ENCODE results near the gene VRK3. TPM values are rescaled to one million over a fixed set of nuclear protein-coding genes. Genes with fewer than 3 reads are reported as not detected.

Gene VRK3
- total and polyA plus RNA-seq, 2 donors (not counting 3 experiments of a cell fraction or from before 2014, with no cell fraction given), result 20.4 to 36.0 TPM

GRCh38 chr19:49988433-49988832, 36.7 kb downstream of the VRK3 start:
- POLR2A ChIA-PET, result interaction anchor here (1.1 kb wide), 1 partner anchor 11 kb away, joined by 13 read pairs; no protein-coding TSS in a partner anchor

GRCh38 chr19:49988007-49988406, 37.2 kb downstream of the VRK3 start:
- Histone ChIP-seq H3K4me2 (ENCODE audit: insufficient read depth, low read length) (no peak overlapping the region), H2AFZ (ENCODE audit: low read depth, low read length) (no peak overlapping the region), H3K9me1 (replicated peaks; ENCODE audit: control insufficient read depth, extremely low read depth, insufficient read depth, low read length) (no peaks in the 10 kb centered on the region), H3K4me1 (ENCODE audit: control insufficient read depth, extremely low read depth, insufficient read depth, low read length) (no peaks in the 10 kb centered on the region), H3K36me3 (ENCODE audit: control insufficient read depth in 2 of 2, extremely low read depth in 1 of 2, insufficient read depth in 2 of 2, low read length in 2 of 2) (peaks cover 0 to 10% of the 10 kb centered on the region in 2 experiments), H3K79me2 (ENCODE audit: control insufficient read depth, insufficient read depth, low read length) (no peaks in the 10 kb centered on the region), H3K4me3 (replicated peaks in 1 of 3; ENCODE audit: insufficient read depth in 1 of 3, low read depth in 1 of 3, low read length in 3 of 3) (no peak overlapping the region), H3K27me3 (ENCODE audit: control insufficient read depth in 2 of 2, insufficient read depth in 2 of 2, low read length in 2 of 2) (no peaks in the 10 kb centered on the region), H3K27ac (ENCODE audit: insufficient read depth, low read depth, low read length) (no peak overlapping the region), H4K20me1 (replicated peaks; ENCODE audit: control insufficient read depth, extremely low read depth, insufficient read depth, low read length) (no peaks in the 10 kb centered on the region), H3K9me3 (replicated peaks; ENCODE audit: control insufficient read depth, insufficient read depth, low read length) (no peaks in the 10 kb centered on the region), H3K9ac (replicated peaks; ENCODE audit: extremely low read depth, insufficient read depth, low read length) (no peak overlapping the region)
- ChIA-PET POLR2A (interaction anchor here (1.1 kb wide), 1 partner anchor 11 kb away, joined by 13 read pairs; no protein-coding TSS in a partner anchor), CTCF (interaction anchor here (0.9 to 2.2 kb wide), 3 partner anchors 12 to 51 kb away, joined by 3 to 8 read pairs (median 3); no protein-coding TSS in a partner anchor)
- no peak for TF ChIP-seq POLR2A (IDR thresholded peaks at IDR 0.05; ENCODE audit: low read depth, low read length)
- no peak for TF ChIP-seq JUN (IDR thresholded peaks at IDR 0.05; ENCODE audit: borderline replicate concordance, insufficient read depth, insufficient read length, low read depth)
- no peak for TF ChIP-seq CTCF (IDR thresholded peaks at IDR 0.05; ENCODE audit: extremely low read depth in 1 of 2, insufficient read depth in 1 of 2, low read depth in 1 of 2, low read length in 2 of 2)
- TF ChIP-seq MYC (IDR thresholded peaks at IDR 0.05; ENCODE audit: low read depth, low read length), result no peak
- no peak for TF ChIP-seq GATA2 (IDR thresholded peaks at IDR 0.05; ENCODE audit: insufficient read depth, insufficient read length, low read depth, low read length)
- TF ChIP-seq POLR2AphosphoS5 (IDR thresholded peaks at IDR 0.05; ENCODE audit: insufficient read depth, low read depth, low read length), result no peak
- no peak for TF ChIP-seq MAX (IDR thresholded peaks at IDR 0.05; ENCODE audit: insufficient read depth, insufficient read length)
- no peak for TF ChIP-seq FOS (IDR thresholded peaks at IDR 0.05; ENCODE audit: borderline replicate concordance, insufficient read depth, low read length)
- no peak for TF ChIP-seq EZH2 (IDR thresholded peaks at IDR 0.05; ENCODE audit: borderline replicate concordance, low read depth, low read length, severe bottlenecking)
- FAIRE-seq (no peak), DNase-seq (ENCODE audit: low read depth, low spot score) (no peak)
- dilution Hi-C loops (cut with MboI; ENCODE audit: extremely low pct_ligation_motif_present, low sequenced_read_pairs) (no loop called here), intact Hi-C loops (cut with micrococcal nuclease) (no loop called here)
- BruUV-seq (replicated peaks), result no TSS peak

More at GRCh38 chr19:49988433-49988832, 36.7 kb downstream of the VRK3 start:
- Histone ChIP-seq H3K4me1 (ENCODE audit: control insufficient read depth, extremely low read depth, insufficient read depth, low read length) (no peaks in the 10 kb centered on the region), H2AFZ (ENCODE audit: low read depth, low read length) (no peak overlapping the region), H3K36me3 (ENCODE audit: control insufficient read depth in 2 of 2, extremely low read depth in 1 of 2, insufficient read depth in 2 of 2, low read length in 2 of 2) (peaks cover 0 to 10% of the 10 kb centered on the region in 2 experiments), H3K9me1 (replicated peaks; ENCODE audit: control insufficient read depth, extremely low read depth, insufficient read depth, low read length) (no peaks in the 10 kb centered on the region), H3K4me2 (ENCODE audit: insufficient read depth, low read length) (no peak overlapping the region), H3K27ac (ENCODE audit: insufficient read depth, low read depth, low read length) (no peak overlapping the region), H3K79me2 (ENCODE audit: control insufficient read depth, insufficient read depth, low read length) (no peaks in the 10 kb centered on the region), H4K20me1 (replicated peaks; ENCODE audit: control insufficient read depth, extremely low read depth, insufficient read depth, low read length) (no peaks in the 10 kb centered on the region), H3K27me3 (ENCODE audit: control insufficient read depth in 2 of 2, insufficient read depth in 2 of 2, low read length in 2 of 2) (no peaks in the 10 kb centered on the region), H3K4me3 (replicated peaks in 1 of 3; ENCODE audit: insufficient read depth in 1 of 3, low read depth in 1 of 3, low read length in 3 of 3) (no peak overlapping the region), H3K9ac (replicated peaks; ENCODE audit: extremely low read depth, insufficient read depth, low read length) (no peak overlapping the region), H3K9me3 (replicated peaks; ENCODE audit: control insufficient read depth, insufficient read depth, low read length) (no peaks in the 10 kb centered on the region)
- no peak for DNase-seq (ENCODE audit: low read depth, low spot score)
- FAIRE-seq, result no peak
- intact Hi-C loops (cut with micrococcal nuclease) (no loop called here), dilution Hi-C loops (cut with MboI; ENCODE audit: extremely low pct_ligation_motif_present, low sequenced_read_pairs) (no loop called here)
- TF ChIP-seq FOS (IDR thresholded peaks at IDR 0.05; ENCODE audit: borderline replicate concordance, insufficient read depth, low read length) (peak; percentile 9), GATA2 (IDR thresholded peaks at IDR 0.05; ENCODE audit: insufficient read depth, insufficient read length, low read depth, low read length) (no peak)
- CTCF ChIA-PET, result interaction anchor here (0.9 to 2.2 kb wide), 2 partner anchors 31 to 52 kb away, joined by 3 to 8 read pairs; no protein-coding TSS in a partner anchor
- BruUV-seq (replicated peaks), result no TSS peak

Data from endothelial cell of umbilical vein (primary cell).